HPDE6-E6E7 (cell line): Measurements from ENCODE around the gene ARPC3.
A peak's percentile ranks its signal among the peaks of the same experiment; 100 is the strongest.
"Not testable (repeated sequence)": the region's sequence is repeated elsewhere in the genome, so short reads cannot be mapped to it uniquely, and the experiment has no call there.

Experiments used
- DNase-seq: peaks from one replicate; pipeline ENCODE4 v3.0.0; 2011; ENCODE audit warnings: missing footprints; ENCODE audit errors: extremely low spot score

Gene ARPC3

DNA sequence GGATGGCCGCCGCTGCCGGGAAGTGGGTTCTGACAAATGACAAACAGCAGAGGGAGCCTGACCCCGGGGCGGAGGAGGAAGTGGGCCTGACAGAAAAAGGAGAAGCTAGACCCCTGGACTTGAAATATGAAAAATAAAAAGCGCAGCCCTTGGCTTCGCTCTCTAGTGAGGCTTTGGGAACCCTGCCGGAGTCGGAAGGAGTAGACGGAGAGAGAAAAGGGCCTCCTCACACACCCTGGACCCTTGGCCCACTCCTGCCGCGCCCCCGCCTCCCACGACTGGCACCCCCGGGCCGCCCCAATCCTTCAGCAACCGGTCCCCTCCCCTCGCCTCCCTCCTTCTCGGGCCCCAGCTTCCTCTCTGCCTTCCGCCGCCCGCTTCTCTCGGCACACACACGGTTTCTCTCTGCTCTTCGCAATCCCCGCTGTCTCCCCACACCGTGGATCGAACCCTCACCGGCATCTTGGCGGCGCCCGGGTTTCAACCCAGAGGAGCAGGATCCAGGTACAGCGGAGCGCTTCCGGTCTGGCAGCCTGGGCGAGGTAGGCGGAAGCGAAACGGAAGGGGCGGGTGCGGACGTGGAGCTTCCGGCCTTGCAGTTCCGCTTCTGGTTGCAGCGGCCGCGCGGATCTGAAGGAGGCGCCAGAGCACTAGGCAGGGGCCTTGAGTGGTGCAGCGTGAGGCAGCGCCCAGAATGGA, at the start of gene ARPC3:
TSS of gene ARPC3 (minus strand) at position 539 of the 699 bp plus-strand sequence. CDS start at position 462, 77 bp downstream.
- peak; percentile 88 for DNase-seq

DNA sequence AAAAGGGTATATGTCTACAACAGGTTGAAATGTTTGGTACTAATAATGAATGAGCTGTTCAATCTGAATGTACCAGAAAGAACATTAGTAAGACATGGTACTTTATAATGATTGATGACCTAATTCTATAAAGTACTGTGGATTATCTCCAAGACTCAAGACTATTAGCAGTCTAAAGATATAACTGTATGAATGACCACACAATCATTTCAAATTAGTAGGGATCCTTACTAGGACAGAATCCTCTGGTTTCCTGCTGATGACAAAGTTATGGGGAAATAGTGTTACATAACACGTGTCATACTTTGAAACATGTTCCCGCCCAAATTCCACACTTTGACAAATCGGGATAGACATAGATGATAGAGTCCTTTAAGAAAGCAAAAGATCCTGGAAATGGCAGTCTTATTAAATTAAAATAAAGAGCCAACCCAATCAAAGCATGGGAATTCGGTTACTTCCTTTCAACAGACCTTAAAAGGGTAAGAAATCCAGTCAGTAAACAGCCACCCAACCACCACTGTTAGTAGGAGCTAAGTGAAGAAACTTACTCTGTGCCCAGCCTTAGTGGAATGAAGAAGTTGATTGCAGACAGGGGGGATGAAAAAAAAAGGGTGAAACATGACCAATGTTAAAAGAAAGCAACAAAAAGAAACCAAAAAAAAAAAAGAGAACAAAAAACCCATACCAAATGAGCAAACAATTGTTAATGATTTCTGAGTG, 49.0 kb upstream of the ARPC3 start:
- peak; percentile 38 for DNase-seq

DNA sequence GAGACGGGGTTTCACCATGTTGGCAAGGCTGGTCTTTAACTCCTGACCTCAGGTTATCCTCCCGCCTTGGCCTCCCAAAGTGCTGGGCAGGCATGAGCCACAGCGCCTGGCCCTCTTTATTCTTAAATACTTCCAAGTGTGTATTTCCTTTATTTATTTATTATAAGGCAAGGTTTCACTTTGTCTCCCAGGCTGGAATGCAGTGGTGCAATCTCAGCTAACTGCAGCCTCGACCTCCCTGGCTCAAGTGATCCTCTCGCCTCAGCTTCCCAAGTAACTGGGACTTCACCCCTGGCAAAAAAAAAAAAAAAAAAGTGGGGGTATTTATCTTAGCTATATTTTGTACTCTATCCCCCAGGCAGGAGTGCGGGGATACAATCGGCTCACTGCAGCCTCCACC, 25.3 kb upstream of the ARPC3 start:
- DNase-seq: no peak

DNA sequence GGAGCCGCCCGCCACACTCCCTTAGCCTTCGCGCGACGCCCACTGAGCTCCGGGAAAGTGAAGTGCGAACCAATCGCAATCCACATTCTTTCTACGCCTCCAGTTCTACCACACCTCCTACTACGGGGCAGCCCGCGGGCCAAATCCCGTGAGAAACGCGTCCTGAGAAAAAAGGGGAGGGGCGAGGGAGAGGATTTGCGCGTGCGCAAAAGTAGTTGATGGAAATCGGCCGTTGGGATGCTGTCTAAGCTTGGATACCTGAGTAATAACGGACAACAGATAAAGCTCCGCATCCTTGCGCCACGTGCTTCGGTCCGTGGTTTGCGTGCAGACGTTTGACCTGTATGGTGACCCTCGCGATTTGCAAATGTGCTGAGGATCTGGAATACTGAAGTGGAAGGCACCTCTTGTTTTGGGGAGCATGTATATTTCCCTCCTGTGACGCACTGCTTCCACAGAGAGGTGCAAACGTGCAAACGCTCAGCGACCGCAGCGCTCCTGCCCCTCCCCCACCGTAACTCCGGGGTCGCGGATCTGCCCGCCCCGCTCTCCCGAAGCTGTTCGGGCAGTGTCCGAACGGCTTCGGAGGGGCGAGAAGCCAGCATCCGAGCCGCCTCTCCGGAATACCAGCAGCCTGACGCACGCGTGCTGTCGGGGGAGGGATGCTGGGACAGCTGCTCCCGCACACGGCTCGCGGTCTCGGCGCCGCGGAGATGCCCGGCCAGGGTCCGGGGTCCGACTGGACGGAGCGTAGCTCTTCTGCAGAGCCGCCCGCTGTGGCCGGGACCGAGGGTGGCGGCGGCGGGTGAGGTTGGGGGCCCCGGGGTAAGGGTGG, 18.3 kb upstream of the ARPC3 start, which contains the start of the genes FAM216A and GPN3:
TSS of gene FAM216A (plus strand) at position 632 of the 835 bp plus-strand sequence. CDS start at position 663, 31 bp downstream.
TSS of gene GPN3 (minus strand) at position 44 of the 835 bp plus-strand sequence. CDS start 54 bp downstream, outside the sequence.
- DNase-seq: peak; percentile 94

DNA sequence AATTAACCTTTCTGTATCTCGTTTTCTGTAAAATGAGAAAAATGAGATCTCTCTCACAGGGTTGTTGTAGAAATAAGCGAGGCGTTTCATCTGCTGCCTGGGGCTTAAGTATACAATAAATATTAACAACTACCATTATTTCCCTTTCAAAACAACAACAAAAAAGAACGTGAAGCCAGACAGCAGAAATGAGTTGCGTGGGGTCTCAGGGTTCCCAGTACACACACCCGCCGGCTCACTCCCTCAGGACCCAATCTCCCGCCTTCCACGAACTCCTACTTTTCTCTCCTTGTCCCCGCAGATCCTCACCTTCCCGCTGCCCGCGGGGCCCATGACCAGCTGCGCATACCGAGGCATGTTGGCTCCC, 17.7 kb upstream of the ARPC3 start:
- no peak for DNase-seq

DNA sequence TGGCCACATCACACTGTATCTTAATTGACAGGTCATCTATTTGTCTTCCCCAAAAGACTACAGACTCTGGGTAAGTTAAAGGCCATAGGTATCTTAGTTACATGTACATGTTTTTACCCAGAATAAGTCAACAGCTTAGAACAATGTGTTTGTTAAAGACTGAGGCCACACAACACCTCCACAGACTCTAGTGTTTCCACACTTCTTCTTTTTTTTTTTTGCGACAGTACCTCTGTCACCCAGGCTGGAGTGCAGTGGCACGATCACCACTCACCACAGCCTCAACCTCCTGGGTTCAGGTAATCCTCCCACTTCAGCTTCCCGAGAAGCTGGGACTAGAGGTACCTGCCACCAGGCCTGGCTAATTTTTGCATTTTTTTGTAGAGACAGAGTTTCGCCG, 16.7 kb upstream of the ARPC3 start:
- DNase-seq: no peak

DNA sequence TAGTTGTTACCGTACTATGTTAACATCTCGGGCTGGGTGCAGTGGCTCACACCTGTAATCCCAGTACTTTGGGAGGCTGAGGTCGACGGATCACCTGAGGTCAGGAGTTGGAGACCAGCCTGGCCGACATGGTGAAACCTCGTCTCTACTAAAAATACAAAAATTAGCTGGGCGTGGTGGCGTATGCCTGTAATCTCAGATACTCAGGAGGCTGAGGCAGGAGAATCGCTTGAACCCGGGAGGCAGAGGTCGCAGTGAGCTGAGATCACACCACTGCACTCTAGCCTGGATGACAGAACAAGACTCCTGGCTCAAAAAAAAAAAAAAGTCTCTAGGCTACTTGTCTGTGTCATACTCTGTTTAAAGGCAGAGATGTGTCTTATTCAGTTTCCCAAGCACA, 15.6 kb upstream of the ARPC3 start:
- DNase-seq: not testable (repeated sequence)

DNA sequence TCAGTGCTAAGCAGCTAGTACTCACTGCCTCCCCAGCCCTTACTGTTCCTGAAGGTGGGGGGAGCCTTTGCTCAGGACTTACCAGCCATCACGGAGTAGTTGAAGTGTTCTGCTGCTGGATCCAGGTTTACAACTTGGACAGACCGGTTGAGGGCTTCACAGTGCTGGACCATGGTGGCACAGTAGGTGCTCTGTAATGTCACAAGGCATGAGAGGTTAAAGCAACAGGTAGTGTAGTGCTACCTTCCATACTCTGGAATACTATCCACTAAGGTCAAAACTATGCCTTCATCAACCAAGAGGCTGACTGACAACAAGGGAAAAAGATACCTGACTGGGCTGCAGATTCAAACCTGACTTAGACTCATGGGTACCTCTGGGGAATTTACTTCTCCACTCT, 14.9 kb upstream of the ARPC3 start:
- DNase-seq: no peak

DNA sequence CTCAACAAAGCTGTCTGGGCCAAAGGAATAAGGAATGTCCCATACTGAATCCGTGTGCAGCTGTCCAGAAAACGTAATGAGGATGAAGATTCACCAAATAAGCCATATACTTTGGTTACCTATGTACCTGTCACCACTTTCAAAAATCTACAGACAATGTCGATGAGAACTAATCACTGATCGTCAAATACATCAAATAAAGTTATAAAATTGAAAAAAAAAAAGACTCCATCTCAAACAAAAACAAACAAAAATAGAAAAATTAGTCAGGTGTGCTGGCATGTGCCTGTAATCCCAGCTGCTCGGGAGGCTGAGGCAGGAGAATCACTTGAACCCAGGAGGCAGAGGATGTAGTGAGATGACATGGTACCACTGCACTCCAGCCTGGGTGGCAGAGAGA, 11.1 kb upstream of the ARPC3 start:
- DNase-seq: not testable (repeated sequence)

DNA sequence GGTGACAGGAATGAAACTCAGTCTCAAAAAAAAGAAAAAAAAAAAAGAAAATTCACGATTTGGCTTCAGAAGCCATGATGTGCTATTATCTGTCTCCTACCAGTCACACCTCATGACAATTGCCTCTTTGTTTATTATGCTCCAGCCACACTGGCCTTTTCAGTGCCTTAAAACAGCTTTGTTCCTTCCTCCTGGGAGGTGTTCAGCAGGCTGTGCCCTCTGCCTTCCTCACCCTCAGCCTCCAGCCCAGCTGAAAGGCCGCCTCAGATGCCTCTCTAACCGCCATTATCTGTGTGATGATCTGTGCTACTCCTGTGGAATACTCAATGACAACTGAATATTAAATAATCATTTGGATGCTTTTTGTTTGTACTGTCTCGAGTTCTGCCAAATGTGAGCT, 8.6 kb upstream of the ARPC3 start:
- no peak for DNase-seq

DNA sequence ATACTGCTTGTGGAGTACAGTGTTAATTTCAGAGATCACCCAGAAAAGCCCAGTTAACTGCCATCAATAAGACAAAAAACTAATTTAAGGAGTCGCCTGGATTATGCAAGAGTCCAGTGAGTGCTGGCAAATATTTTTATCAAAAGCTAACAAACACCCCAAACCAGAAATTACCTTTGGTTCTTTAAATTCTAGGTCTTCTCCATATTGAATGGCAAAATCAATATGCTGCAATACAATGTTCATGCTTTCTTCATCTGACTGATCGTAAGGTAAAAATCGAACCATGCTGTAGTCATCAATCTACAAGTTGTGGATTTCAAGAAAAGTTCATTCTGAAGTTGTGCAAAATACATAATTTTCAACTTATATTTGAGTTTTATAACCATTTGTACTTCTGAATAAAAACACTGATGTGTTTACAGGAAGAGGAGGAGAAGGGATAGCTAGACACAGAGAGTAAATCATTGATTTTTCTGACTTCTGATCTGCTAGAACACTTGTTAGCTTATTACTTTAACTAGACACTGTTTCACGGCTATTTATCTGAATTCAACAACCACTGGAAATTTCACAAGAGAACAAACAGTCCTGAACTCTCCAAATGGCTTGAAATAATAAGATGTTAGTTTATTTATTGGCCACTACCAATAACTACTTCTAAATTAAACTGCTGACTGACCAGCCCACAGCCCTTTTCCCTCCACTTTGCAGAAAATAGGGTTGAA, 3.6 kb upstream of the ARPC3 start:
- no peak for DNase-seq

DNA sequence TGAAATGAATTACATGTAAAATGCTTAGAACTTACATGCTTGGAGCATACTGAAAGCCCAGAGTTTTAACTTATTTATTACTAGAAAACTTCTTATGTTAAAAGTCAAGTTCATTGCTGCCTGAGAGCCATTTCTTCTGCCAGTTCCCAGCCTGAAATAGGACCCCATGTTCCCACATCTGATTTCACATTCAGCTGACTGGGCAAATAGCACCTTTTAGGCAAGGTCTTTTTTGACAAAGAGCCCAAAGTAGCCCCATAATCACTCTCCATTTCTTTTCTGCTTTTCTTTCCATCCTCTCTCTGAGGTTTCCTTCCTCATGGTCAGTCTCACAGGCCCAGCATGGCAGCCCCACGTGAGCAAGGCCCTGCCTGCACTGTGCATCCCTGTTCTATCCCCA, 1.1 kb upstream of the ARPC3 start:
- DNase-seq: no peak

DNA sequence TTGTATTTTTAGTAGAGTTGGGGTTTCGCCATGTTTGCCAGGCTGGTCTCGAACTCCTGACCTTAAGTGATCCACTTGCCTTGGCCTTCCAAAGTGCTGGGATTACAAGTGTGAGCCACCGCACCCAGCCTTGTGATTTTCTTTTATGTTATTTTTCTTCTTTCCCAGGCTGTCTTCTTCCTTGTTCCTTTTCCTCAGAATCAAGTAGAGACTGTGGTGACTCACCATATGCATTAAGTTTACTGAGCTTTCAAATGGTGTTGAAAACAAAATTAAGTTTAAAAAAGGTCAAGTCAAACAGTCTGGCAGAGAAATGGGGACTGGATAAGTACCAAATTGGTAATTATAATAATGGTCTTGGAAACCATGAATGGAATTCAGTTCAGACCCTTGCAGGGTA, 5.7 kb downstream of the ARPC3 start:
- no peak for DNase-seq

DNA sequence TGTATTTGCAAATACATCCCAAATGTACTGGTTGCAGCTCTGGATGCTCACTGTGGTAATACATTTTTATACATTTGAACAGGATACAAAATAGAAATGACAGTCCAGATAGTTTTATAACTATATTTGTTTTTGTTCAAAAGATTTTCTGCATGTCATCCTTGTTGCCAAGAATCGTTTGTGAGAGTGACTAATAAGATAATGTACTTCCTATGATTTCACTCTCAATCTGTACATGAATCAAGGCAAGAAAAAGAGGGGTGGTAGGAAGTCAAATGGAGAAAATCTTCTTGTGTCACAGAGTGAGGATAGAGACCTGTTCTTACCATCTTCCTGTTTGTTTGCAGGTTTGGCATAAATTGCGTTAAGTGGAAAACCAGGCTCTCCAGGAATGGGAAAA, 13.9 kb downstream of the ARPC3 start:
- no peak for DNase-seq

DNA sequence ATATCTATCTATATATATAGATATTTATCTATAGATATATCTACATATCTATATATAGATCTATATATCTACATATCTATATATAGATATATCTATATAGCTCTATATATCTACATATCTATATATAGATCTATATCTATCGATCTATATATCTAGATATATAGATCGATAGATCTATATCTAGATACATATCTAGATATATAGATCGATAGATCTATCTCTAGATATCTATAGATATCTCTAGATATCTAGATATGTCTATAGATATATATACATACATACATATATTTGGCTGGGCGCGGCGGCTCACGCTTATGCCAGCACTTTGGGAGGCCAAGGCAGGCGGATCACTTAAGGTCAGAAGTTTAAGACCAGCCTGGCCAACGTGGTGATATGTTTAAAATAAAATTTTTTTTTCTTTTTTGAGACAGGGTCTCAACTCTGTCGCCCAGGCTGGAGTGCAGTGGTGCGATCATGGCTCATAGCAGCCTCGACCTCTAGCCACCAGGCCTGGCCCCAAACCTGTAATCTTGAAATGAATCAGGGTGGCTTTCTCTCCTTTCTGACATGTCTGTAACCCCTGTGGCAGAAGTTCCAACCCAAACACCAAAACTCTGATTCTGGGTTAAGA, 18.1 kb downstream of the ARPC3 start:
- DNase-seq: no peak

DNA sequence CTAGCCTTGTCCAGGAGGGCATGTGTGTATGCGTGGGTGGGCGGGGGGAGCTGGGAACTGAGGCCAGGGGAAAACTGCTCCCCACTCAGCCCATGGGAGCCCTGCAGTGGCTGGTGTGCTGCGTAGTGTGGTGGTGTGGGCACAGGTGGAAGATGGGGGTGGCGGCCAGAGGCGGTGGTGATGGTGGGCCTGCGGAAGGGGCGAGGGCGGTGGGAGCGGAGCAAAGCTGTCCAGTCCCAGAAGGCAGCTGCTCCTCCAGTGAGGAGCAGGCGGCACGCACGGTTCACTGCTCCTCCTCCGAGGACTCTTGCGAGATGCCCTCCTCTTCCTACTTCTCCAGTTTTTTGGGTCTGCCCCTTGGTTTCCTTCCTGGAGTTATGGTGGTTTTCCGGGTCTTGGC, 20.5 kb downstream of the ARPC3 start:
- DNase-seq: not testable (repeated sequence)

DNA sequence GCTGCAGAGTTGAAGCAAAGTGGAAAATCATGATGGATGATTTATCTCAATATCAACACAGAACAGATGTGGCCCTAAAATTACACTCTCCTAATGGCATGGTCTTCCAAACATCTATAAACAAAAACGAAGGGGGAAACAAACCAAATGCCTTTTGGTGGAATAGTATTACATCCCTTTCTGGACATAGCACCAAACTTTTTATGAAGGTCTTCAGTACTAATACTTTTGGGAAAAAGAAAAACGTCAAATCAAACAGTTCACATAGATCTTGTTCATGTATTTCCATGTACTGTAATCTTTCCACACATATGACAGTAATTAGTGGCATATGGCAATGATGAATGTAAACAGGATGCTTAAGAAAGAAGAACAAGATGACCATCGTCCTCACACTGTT, 23.7 kb downstream of the ARPC3 start:
- no peak for DNase-seq

DNA sequence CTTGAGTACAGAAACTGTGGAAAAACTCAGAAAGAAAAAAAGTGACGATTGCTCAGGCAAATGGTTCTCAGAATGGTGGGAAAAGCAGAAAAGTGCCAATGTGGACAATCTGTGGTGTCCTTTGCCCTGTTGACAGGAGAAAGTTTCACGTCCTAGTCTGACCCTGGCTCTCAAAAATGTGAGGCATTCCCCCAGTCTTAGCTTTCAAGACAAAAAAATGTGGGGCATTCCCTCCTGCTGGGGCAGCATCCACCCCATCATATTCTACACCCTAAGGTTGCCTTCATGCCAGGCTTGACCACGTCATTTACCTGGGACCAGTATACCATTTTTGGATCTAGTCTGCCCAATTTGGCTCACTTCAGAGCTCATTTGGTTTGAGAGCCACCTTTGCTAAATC, 25.9 kb downstream of the ARPC3 start:
- DNase-seq: no peak

DNA sequence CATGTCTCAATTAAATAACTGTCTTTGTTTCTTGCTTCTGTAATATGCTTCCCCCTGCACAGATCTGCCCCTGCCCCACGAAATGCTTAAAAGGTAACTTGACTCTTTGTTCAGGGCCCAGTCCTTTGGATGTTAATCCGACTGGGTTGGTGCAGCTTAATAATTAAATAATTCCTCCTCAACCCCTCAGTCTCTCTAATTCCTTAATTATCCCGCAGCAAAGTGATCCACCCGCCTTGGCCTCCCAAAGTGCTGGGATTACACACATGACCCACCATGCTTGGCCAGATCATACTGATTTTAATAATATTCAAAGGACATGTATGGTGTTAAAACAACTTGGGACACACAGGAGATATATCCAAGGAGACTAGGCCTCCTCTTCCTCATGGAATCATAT, 28.4 kb downstream of the ARPC3 start:
- DNase-seq: no peak

DNA sequence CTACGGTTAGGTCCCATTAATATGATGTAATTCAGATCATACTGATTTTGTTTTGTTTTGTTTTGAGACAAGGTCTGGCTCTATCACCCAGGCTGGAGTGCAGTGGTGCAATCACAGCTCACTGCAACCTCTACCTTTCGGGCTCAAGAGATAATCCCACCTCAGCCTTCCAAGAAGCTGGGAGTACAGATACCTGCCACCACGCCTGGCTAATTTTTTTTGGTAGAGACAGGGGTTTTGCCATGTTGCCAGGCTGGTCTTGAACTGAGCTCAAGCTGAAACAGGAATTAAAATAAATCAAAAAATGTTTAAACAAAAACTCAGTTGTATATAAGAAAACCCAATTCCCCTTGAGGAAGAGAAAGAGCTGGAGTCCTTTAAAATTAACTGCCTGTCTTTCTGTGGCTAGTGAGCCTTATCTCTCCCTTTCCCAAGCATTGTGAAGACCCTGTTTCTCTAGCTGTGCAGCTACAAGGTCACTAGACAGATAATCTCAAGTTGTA, 28.9 kb downstream of the ARPC3 start:
- no peak for DNase-seq

DNA sequence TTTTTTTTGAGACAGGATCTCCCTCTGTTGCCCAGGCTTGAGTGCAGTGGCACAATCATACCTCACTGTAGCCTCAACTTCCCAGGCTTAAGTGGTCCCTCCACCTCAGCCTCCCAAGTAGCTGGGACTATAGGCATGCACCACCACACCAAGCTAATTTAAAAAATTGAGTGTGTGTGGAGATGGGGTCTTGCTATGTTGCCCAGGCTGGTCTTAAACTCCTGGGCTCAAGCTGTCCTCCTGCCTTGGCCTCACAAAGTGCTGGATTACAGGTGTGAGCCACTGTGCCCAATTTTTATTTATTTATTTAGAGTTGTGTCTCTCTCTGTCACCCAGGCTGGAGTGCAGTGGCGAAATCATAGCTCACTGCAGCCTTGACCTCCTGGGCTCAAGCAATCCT, 29.5 kb downstream of the ARPC3 start:
- DNase-seq: not testable (repeated sequence)
